GM12878 (cell line): ENCODE data around the gene BCL2. TPM values are rescaled to one million over a fixed set of nuclear protein-coding genes. Genes with fewer than 3 reads are reported as not detected.

ENCODE experiments used
- ATAC-seq: fragments of 200-7000 bp; cut with Tn5 transposase; 3 replicates; pipeline ENCODE4 v1.9.1; 2020; ENCODE audit warnings: mild to moderate bottlenecking, moderate library complexity
- BruUV-seq: library from RNA; stranded (reverse); fragments of 400-500 nt; replicated peaks from 2 replicates; lab custom pipeline; 2021; lab: Mats Ljungman, UMichigan
- CTCF ChIA-PET: fragments of 300-600 bp; sonication (Branson Sonifier 250); formaldehyde crosslinking; extraction: SDS; loops from one replicate; lab custom pipeline; 2021; ENCODE audit warnings: inconsistent platforms; lab: Yijun Ruan, JAX
- POLR2A ChIA-PET: fragments of 350-600 bp; formaldehyde crosslinking; extraction: SDS; loops from one replicate; lab custom pipeline; 2021; ENCODE audit warnings: inconsistent platforms; lab: Charles Lee
- RAD21 ChIA-PET: fragments of 300-600 bp; sonication (Branson Sonifier 250); formaldehyde crosslinking; loops from one replicate; lab custom pipeline; 2023; ENCODE audit warnings: antibody characterized with exemption; ENCODE audit not compliant: unreplicated experiment; lab: Charles Lee
- SMC1A ChIA-PET: fragments of 300-600 bp; sonication (Branson Sonifier 250); formaldehyde crosslinking; loops from one replicate; lab custom pipeline; 2023; ENCODE audit not compliant: unreplicated experiment, uncharacterized antibody; lab: Charles Lee
- DNase-seq: peaks from one replicate; pipeline ENCODE4 v3.0.0-alpha.2; 2011; ENCODE audit warnings: low read depth, low spot score
- FAIRE-seq: peaks from 3 replicates; lab custom pipeline; 2011; peaks lifted over from hg19 to GRCh38; lab: Jason Lieb, UNC
- H2AFZ ChIP-seq: 2 replicates; pipeline ENCODE4 v1.6.0; 2011; ENCODE audit warnings: low read depth, low read length, control low read depth; ENCODE audit not compliant: control insufficient read depth
- H3K27ac ChIP-seq: 2 replicates; pipeline ENCODE4 v1.5.1; 2011; ENCODE audit warnings: control low read depth; ENCODE audit not compliant: control insufficient read depth, insufficient read depth
- H3K27me3 ChIP-seq, 2 experiments: replicated peaks in 1 of 2; 2 replicates each; pipeline versions ENCODE4 v1.6.0 to v1.6.1; 2011; ENCODE audit warnings: low read length in 1 of 2; ENCODE audit not compliant: control insufficient read depth in 2 of 2, insufficient read depth in 2 of 2
- H3K36me3 ChIP-seq, 2 experiments: 2 replicates each; pipeline ENCODE4 v1.5.1; 2011; ENCODE audit warnings: low read length in 1 of 2; ENCODE audit not compliant: control insufficient read depth in 2 of 2, insufficient read depth in 2 of 2
- H3K4me1 ChIP-seq: 2 replicates; pipeline ENCODE4 v1.6.1; 2011; ENCODE audit warnings: mild to moderate bottlenecking, low read length, moderate library complexity, mixed read lengths; ENCODE audit not compliant: control insufficient read depth, insufficient read depth
- H3K4me2 ChIP-seq: 2 replicates; pipeline ENCODE4 v1.6.0; 2011; ENCODE audit warnings: control low read depth; ENCODE audit not compliant: control insufficient read depth, insufficient read depth
- H3K4me3 ChIP-seq: fragments of 200-600 bp; sonication (generic); 2 replicates; pipeline ENCODE4 v1.5.1; 2016
- H3K79me2 ChIP-seq: 2 replicates; pipeline ENCODE4 v1.6.0; 2011; ENCODE audit warnings: low read length; ENCODE audit not compliant: control insufficient read depth, insufficient read depth
- H3K9ac ChIP-seq: 2 replicates; pipeline ENCODE4 v1.8.0; 2011; ENCODE audit warnings: low read length, control low read depth, mixed read lengths; ENCODE audit not compliant: control insufficient read depth, insufficient read depth
- H3K9me3 ChIP-seq: replicated peaks from 3 replicates; pipeline ENCODE4 v1.5.1; 2011; ENCODE audit warnings: mild to moderate bottlenecking, low read length; ENCODE audit not compliant: control insufficient read depth, insufficient read depth
- H4K20me1 ChIP-seq: 2 replicates; pipeline ENCODE4 v1.6.0; 2011; ENCODE audit not compliant: control insufficient read depth, insufficient read depth
- ASH2L ChIP-seq: fragments of 300-600, 200-600 bp; sonication (generic); IDR thresholded peaks from 2 replicates; pipeline ENCODE4 v1.6.1; 2017; ENCODE audit warnings: low read depth, mild to moderate bottlenecking, borderline replicate concordance
- BHLHE40 ChIP-seq, 2 experiments: fragments of 450-650 bp in 1 of 2; IDR thresholded peaks; 2 replicates each; pipeline ENCODE4 v1.6.1; 2011 to 2017; ENCODE audit warnings: low read depth in 2 of 2, borderline replicate concordance in 1 of 2, improper control_type of control experiment in 1 of 2, low read length in 1 of 2, mild to moderate bottlenecking in 1 of 2
- CUX1 ChIP-seq: IDR thresholded peaks from 2 replicates; pipeline ENCODE4 v1.6.1; 2012; ENCODE audit warnings: improper control_type of control experiment, low read depth, low read length; ENCODE audit not compliant: insufficient replicate concordance
- ESRRA ChIP-seq: IDR thresholded peaks from 2 replicates; pipeline ENCODE4 v1.6.1; 2012; ENCODE audit warnings: mild to moderate bottlenecking, low read length, improper control_type of control experiment
- JUNB ChIP-seq: IDR thresholded peaks from 2 replicates; pipeline ENCODE4 v1.6.1; 2016; ENCODE audit warnings: antibody characterized with exemption, mild to moderate bottlenecking
- KAT2A ChIP-seq: conservative IDR thresholded peaks from 2 replicates; pipeline ENCODE4 v1.6.1; 2011; ENCODE audit warnings: low read depth, low read length; ENCODE audit not compliant: control insufficient read depth
- MEF2A ChIP-seq: IDR thresholded peaks from 2 replicates; pipeline ENCODE4 v1.6.1; 2011; ENCODE audit warnings: low read depth, mild to moderate bottlenecking, low read length, moderate library complexity; ENCODE audit not compliant: insufficient read depth
- MYC ChIP-seq: IDR thresholded peaks from 2 replicates; pipeline ENCODE4 v1.6.1; 2011; ENCODE audit warnings: mild to moderate bottlenecking, low read length, moderate library complexity, inconsistent platforms; ENCODE audit not compliant: insufficient read depth, insufficient replicate concordance, insufficient read length, severe bottlenecking
- NFIC ChIP-seq: IDR thresholded peaks from 2 replicates; pipeline ENCODE4 v1.6.1; 2012; ENCODE audit warnings: low read depth, mild to moderate bottlenecking, inconsistent platforms, low read length, moderate library complexity
- RELA ChIP-seq: fragments of 450-650 bp; IDR thresholded peaks from 2 replicates; pipeline ENCODE4 v1.8.0; 2014; ENCODE audit warnings: borderline replicate concordance; ENCODE audit not compliant: partially characterized antibody
- STAT3 ChIP-seq: IDR thresholded peaks from 2 replicates; pipeline ENCODE4 v1.6.1; 2011; ENCODE audit warnings: low read depth, low read length, improper control_type of control experiment
- USF2 ChIP-seq: IDR thresholded peaks from 2 replicates; pipeline ENCODE4 v1.6.1; 2011; ENCODE audit warnings: low read depth, low read length, improper control_type of control experiment, borderline replicate concordance
- WRNIP1 ChIP-seq: IDR thresholded peaks from 2 replicates; pipeline ENCODE4 v1.6.1; 2011; ENCODE audit warnings: low read depth, low read length, improper control_type of control experiment, borderline replicate concordance
- ZNF274 ChIP-seq: IDR thresholded peaks from one replicate; pipeline ENCODE4 v1.8.0; 2011; ENCODE audit not compliant: insufficient read length, insufficient read depth
- WGBS: methylation state at CpG from one replicate; pipeline ENCODE4 v1.1.6; 2016; ENCODE audit warnings: low lambda C conversion rate; ENCODE audit not compliant: insufficient replicate concordance, insufficient coverage; ENCODE audit errors: missing lambda C conversion rate; 5-methylcytosine and 5-hydroxymethylcytosine counted together
- in situ Hi-C: fragments of 300-500 bp; cut with MboI; formaldehyde crosslinking; loops from 9 replicates; pipeline ENCODE4 v1.14.3; 2018; ENCODE audit warnings: mixed read lengths
- intact Hi-C: fragments of 100-400 bp; cut with micrococcal nuclease; formaldehyde crosslinking; loops from one replicate; pipeline ENCODE4 v1.14.2; 2022; ENCODE audit not compliant: unreplicated experiment
- polyA plus RNA-seq, 11 experiments: library from polyadenylated mRNA; depleted of rRNA in 4 of 11; unstranded in 6 of 11; stranded (reverse) in 5 of 11; fragments of >200 nt; fragmentation: Nextera tagmentation in 4 of 11; fragmentation: Illumina TruSeq in 1 of 11; extraction: Ambion mirVana in 4 of 11; extraction: Trizol in 1 of 11; gene quantifications; 1 replicate in 1 of 11; 2 replicates in 10 of 11; pipeline versions ENCODE4 v1.2.1 to v1.2.3, GENCODE V29; 2011 to 2016; ENCODE audit warnings: inconsistent platforms in 2 of 11, missing spikeins in 2 of 11, low read depth in 1 of 11
- total RNA-seq, 4 experiments: library from RNA; depleted of rRNA in 3 of 4; stranded (reverse); fragments of >200 nt in 3 of 4; fragmentation: Illumina TruSeq in 1 of 4; extraction: Trizol in 1 of 4; gene quantifications; 2 replicates each; pipeline versions ENCODE4 v1.2.1 to v1.2.3, GENCODE V29; 2013 to 2021
- TF ChIP-seq, protein P1 (sequence below): fragments of 450-650 bp; IDR thresholded peaks from 2 replicates; pipeline ENCODE4 v1.6.1; 2017; ENCODE audit warnings: low read depth, mild to moderate bottlenecking, moderate library complexity

Gene BCL2
- total and polyA plus RNA-seq, 10 of the 15 experiments (the other 5 are each of a cell fraction or from before 2014, with no cell fraction given): 4.1 to 47.8 (median 19.3) TPM

- DNase-seq: no peak
- 71% methylated on average over 2 of the region's 2 CpGs for WGBS
- in situ Hi-C loops: no loop called here
- Histone ChIP-seq H3K27me3 (no peaks in the 10 kb centered on the region), H3K9me3 (peaks cover 11% of the 10 kb centered on the region; the same call in 2 of the 3 replicates), H4K20me1 (no peaks in the 10 kb centered on the region), H3K27ac (peak overlapping the region; percentile 33; the same call in 1 of the 2 replicates), H3K36me3 (no peaks in the 10 kb centered on the region), H2AFZ (no peak overlapping the region), H3K4me2 (peak overlapping the region; percentile 34; the same call in 1 of the 2 replicates), H3K4me1 (peaks cover 41% of the 10 kb centered on the region), H3K4me3 (no peak overlapping the region), H3K79me2 (peaks cover 73% of the 10 kb centered on the region), H3K9ac (no peak overlapping the region)
- intact Hi-C loops: no loop called here
- POLR2A ChIA-PET: interaction anchor here (0.7 to 1.4 kb wide), 3 partner anchors 9 to 37 kb away, joined by 3 to 9 read pairs (median 5); no protein-coding TSS in a partner anchor
- RAD21 ChIA-PET: interaction anchor here (0.7 to 2.0 kb wide), 3 partner anchors 11 to 145 kb away, joined by 3 to 6 read pairs (median 4); no protein-coding TSS in a partner anchor
- SMC1A ChIA-PET: interaction anchor here (1.0 to 7.0 kb wide), 9 partner anchors 10 to 144 kb away, joined by 3 to 70 read pairs (median 6); no protein-coding TSS in a partner anchor
- peak; percentile 26; the same call in 2 of the 3 replicates for ATAC-seq
- FAIRE-seq: no peak
- BruUV-seq: no TSS peak
- CTCF ChIA-PET: interaction anchor here (1.1 to 1.6 kb wide), 5 partner anchors 9 to 141 kb away, joined by 3 to 7 read pairs (median 3); no protein-coding TSS in a partner anchor
- no peak for TF ChIP-seq ASH2L
- TF ChIP-seq WRNIP1: no peak
- TF ChIP-seq STAT3: no peak
- TF ChIP-seq BHLHE40 (IDR thresholded peaks at IDR 0.05; ENCODE audit: borderline replicate concordance in 1 of 2, low read depth in 2 of 2, low read length in 1 of 2): no peak
- no peak for TF ChIP-seq CUX1
- TF ChIP-seq NFIC: no peak
- TF ChIP-seq JUNB: no peak
- TF ChIP-seq ESRRA: no peak
- TF ChIP-seq MEF2A: no peak
- TF ChIP-seq USF2: no peak
- no peak for TF ChIP-seq RELA
- TF ChIP-seq, protein P1, sequence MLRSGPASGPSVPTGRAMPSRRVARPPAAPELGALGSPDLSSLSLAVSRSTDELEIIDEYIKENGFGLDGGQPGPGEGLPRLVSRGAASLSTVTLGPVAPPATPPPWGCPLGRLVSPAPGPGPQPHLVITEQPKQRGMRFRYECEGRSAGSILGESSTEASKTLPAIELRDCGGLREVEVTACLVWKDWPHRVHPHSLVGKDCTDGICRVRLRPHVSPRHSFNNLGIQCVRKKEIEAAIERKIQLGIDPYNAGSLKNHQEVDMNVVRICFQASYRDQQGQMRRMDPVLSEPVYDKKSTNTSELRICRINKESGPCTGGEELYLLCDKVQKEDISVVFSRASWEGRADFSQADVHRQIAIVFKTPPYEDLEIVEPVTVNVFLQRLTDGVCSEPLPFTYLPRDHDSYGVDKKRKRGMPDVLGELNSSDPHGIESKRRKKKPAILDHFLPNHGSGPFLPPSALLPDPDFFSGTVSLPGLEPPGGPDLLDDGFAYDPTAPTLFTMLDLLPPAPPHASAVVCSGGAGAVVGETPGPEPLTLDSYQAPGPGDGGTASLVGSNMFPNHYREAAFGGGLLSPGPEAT: no peak
- no peak for TF ChIP-seq MYC
- no peak for TF ChIP-seq ZNF274
- no peak for TF ChIP-seq KAT2A
Measured at GRCh38 chr18:63173983-63174382, 145.6 kb downstream of the BCL2 start.
